Activated CD8-positive, alpha-beta memory T cell treated with anti-CD3 and anti-CD28 coated beads, Interleukin-2, amount 50 U/mL, for 4 hours (primary cell): ENCODE data around the gene RTCA.
"Not testable (repeated sequence)": the region's sequence is repeated elsewhere in the genome, so short reads cannot be mapped to it uniquely, and the experiment has no call there.

Experiments used
- DNase-seq: peaks from one replicate; pipeline ENCODE4 v3.0.0-alpha.2; 2020

RTCA gene

GRCh38 chr1:100264081-100264480 lies 1.9 kb upstream of the RTCA start:
- not testable (repeated sequence) for DNase-seq

GRCh38 chr1:100265562-100265930 lies 470 bp upstream of the RTCA start:
- no peak for DNase-seq

- no peak for DNase-seq
Measured at GRCh38 chr1:100266741-100267140, 725 bp downstream of the RTCA start.

GRCh38 chr1:100267284-100267683 lies 1.3 kb downstream of the RTCA start:
- no peak for DNase-seq

- DNase-seq: no peak
Measured at GRCh38 chr1:100268202-100268601, 2.2 kb downstream of the RTCA start.

- peak; percentile 21 for DNase-seq
Measured at GRCh38 chr1:100277866-100278265, 11.8 kb downstream of the RTCA start.

GRCh38 chr1:100279358-100279923 lies 13.4 kb downstream of the RTCA start:
- DNase-seq: no peak

GRCh38 chr1:100279954-100280682 lies 14.1 kb downstream of the RTCA start:
- DNase-seq: no peak

- no peak for DNase-seq
Measured at GRCh38 chr1:100284591-100284990, 18.6 kb downstream of the RTCA start.

GRCh38 chr1:100287162-100287561 lies 21.1 kb downstream of the RTCA start:
- DNase-seq: no peak

GRCh38 chr1:100290291-100290690 lies 24.3 kb downstream of the RTCA start:
- DNase-seq: no peak

GRCh38 chr1:100292711-100293110 lies 26.7 kb downstream of the RTCA start:
- no peak for DNase-seq

- no peak for DNase-seq
Measured at GRCh38 chr1:100296140-100296539, 30.1 kb downstream of the RTCA start.

- not testable (repeated sequence) for DNase-seq
Measured at GRCh38 chr1:100296997-100297396, 31.0 kb downstream of the RTCA start.

- DNase-seq: no peak
Measured at GRCh38 chr1:100298512-100298911, 32.5 kb downstream of the RTCA start.

- DNase-seq: no peak
Measured at GRCh38 chr1:100299521-100300222, 33.7 kb downstream of the RTCA start.

GRCh38 chr1:100300691-100301090 lies 34.7 kb downstream of the RTCA start:
- DNase-seq: no peak

- DNase-seq: no peak
Measured at GRCh38 chr1:100302739-100303138, 36.7 kb downstream of the RTCA start.

- DNase-seq: no peak
Measured at GRCh38 chr1:100304227-100304626, 38.2 kb downstream of the RTCA start.

- DNase-seq: no peak
Measured at GRCh38 chr1:100304921-100305320, 38.9 kb downstream of the RTCA start.

- DNase-seq: no peak
Measured at GRCh38 chr1:100305954-100306353, 39.9 kb downstream of the RTCA start.

GRCh38 chr1:100306735-100307313 lies 40.8 kb downstream of the RTCA start:
- no peak for DNase-seq

- DNase-seq: no peak
Measured at GRCh38 chr1:100308777-100309176, 42.8 kb downstream of the RTCA start.

- DNase-seq: no peak
Measured at GRCh38 chr1:100309863-100310262, 43.8 kb downstream of the RTCA start.
